ENCODE results near the gene NUP98. TPM values are rescaled to one million over a fixed set of nuclear protein-coding genes. Genes with fewer than 3 reads are reported as not detected.

Gene NUP98
- total and polyA plus RNA-seq, 2 experiments from 2014 or later: 23.6 to 81.4 TPM

DNA sequence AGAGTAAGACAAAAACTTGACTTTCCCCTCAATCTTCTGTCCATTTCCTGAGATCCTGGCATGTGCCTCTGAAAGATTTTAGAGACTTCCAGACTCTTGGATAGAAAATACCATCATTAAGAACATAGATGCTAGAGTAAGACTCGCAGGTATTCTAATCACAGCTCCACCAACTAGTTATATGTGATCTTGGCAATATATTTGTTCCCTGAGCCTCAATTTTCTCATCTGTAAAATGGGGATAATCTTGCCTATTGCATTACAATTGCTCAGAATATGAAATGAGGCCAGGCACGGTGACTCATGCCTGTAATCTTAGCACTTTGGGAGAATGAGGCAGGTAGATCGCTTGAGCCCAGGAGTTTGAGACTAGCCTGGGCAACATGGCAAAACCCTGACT lies 32.7 kb upstream of the NUP98 start:
- Histone ChIP-seq H3K4me2 (no peak overlapping the region), H3K4me1 (ENCODE audit: insufficient read depth) (peaks cover 5% of the 10 kb centered on the region), H3K27ac (no peak overlapping the region), H3K36me3 (replicated peaks; ENCODE audit: insufficient read depth, low read depth) (no peaks in the 10 kb centered on the region), H4K20me1 (ENCODE audit: insufficient read depth, poor library complexity, severe bottlenecking) (peaks cover 11% of the 10 kb centered on the region), H3K9me2 (replicated peaks; ENCODE audit: insufficient read depth) (no peaks in the 10 kb centered on the region), H3K4me3 (no peak overlapping the region), H3K9me3 (ENCODE audit: low read depth) (no peaks in the 10 kb centered on the region), H3K27me3 (no peaks in the 10 kb centered on the region), H2AFZ (no peak overlapping the region), H3K79me2 (peaks cover 55% of the 10 kb centered on the region)
- no peak for DNase-seq (ENCODE audit: low spot score)
- no peak for TF ChIP-seq EZH2 (IDR thresholded peaks at IDR 0.05; ENCODE audit: borderline replicate concordance)
- TF ChIP-seq EZH2phosphoT487 (IDR thresholded peaks at IDR 0.05; ENCODE audit: low read depth, severe bottlenecking, unreplicated experiment): no peak
- TF ChIP-seq, protein P1, sequence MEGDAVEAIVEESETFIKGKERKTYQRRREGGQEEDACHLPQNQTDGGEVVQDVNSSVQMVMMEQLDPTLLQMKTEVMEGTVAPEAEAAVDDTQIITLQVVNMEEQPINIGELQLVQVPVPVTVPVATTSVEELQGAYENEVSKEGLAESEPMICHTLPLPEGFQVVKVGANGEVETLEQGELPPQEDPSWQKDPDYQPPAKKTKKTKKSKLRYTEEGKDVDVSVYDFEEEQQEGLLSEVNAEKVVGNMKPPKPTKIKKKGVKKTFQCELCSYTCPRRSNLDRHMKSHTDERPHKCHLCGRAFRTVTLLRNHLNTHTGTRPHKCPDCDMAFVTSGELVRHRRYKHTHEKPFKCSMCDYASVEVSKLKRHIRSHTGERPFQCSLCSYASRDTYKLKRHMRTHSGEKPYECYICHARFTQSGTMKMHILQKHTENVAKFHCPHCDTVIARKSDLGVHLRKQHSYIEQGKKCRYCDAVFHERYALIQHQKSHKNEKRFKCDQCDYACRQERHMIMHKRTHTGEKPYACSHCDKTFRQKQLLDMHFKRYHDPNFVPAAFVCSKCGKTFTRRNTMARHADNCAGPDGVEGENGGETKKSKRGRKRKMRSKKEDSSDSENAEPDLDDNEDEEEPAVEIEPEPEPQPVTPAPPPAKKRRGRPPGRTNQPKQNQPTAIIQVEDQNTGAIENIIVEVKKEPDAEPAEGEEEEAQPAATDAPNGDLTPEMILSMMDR (IDR thresholded peaks at IDR 0.05; ENCODE audit: poor library complexity): no peak
- WGBS (ENCODE audit: low lambda C conversion rate, missing lambda C conversion rate): 91% methylated on average over 3 of the region's 3 CpGs

DNA sequence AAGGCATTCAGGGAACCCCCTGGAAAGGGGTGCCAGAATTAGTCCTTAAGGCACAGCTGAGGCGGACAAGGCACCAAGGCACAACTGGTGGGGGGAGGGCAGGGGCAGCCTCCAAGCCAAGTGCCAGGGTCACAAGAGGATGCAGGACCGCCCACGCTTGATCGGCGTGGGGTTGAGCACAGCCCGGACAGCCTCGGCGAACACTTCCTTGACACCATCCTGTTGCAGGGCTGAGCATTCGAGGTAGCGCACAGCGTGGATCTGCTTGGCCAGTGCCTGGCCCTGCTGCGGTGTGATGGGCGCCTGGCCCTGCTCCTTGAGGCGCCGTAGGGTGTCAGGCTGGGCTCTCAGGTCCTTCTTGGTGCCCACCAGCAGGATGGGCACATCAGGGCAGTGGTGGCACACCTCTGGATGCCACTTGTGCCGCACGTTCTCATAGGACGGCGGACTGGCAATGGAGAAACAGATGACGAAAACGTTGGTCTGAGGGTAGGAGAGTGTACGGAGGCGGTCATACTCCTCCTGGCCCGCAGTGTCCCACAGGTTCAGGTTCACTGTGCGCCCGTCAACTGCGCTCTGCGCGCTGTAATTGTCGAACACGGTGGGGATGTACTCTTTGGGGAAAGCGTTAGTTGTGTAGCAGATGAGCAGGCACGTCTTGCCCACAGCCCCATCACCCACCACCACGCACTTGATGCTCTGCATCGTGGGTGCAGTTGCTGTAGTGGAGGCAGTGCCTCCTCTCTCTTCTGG lies 30.3 kb upstream of the NUP98 start:
- WGBS (ENCODE audit: low lambda C conversion rate, missing lambda C conversion rate): 98% methylated on average over 35 of the region's 35 CpGs
- no peak for TF ChIP-seq EZH2phosphoT487 (IDR thresholded peaks at IDR 0.05; ENCODE audit: low read depth, severe bottlenecking, unreplicated experiment)
- TF ChIP-seq, protein P1 (IDR thresholded peaks at IDR 0.05; ENCODE audit: poor library complexity): no peak
- TF ChIP-seq EZH2 (IDR thresholded peaks at IDR 0.05; ENCODE audit: borderline replicate concordance): no peak
- Histone ChIP-seq H3K4me1 (ENCODE audit: insufficient read depth) (no peaks in the 10 kb centered on the region), H3K9me3 (ENCODE audit: low read depth) (no peaks in the 10 kb centered on the region), H3K9me2 (replicated peaks; ENCODE audit: insufficient read depth) (no peaks in the 10 kb centered on the region), H3K4me2 (no peak overlapping the region), H3K4me3 (no peak overlapping the region), H3K27me3 (no peaks in the 10 kb centered on the region), H3K36me3 (replicated peaks; ENCODE audit: insufficient read depth, low read depth) (no peaks in the 10 kb centered on the region), H3K27ac (no peak overlapping the region), H3K79me2 (peaks cover 31% of the 10 kb centered on the region), H2AFZ (no peak overlapping the region), H4K20me1 (ENCODE audit: insufficient read depth, poor library complexity, severe bottlenecking) (no peaks in the 10 kb centered on the region)
- no peak for DNase-seq (ENCODE audit: low spot score)

GRCh38 chr11:3826721-3827120 lies 29.4 kb upstream of the NUP98 start:
- Histone ChIP-seq H3K79me2 (peaks cover 22% of the 10 kb centered on the region), H2AFZ (no peak overlapping the region), H3K9me2 (replicated peaks; ENCODE audit: insufficient read depth) (no peaks in the 10 kb centered on the region), H3K27ac (no peak overlapping the region), H3K4me3 (no peak overlapping the region), H3K36me3 (replicated peaks; ENCODE audit: insufficient read depth, low read depth) (no peaks in the 10 kb centered on the region), H3K9me3 (ENCODE audit: low read depth) (no peaks in the 10 kb centered on the region), H4K20me1 (ENCODE audit: insufficient read depth, poor library complexity, severe bottlenecking) (no peaks in the 10 kb centered on the region), H3K4me1 (ENCODE audit: insufficient read depth) (no peaks in the 10 kb centered on the region), H3K27me3 (no peaks in the 10 kb centered on the region), H3K4me2 (no peak overlapping the region)
- DNase-seq (ENCODE audit: low spot score): no peak
- TF ChIP-seq, protein P1 (IDR thresholded peaks at IDR 0.05; ENCODE audit: poor library complexity): no peak
- no peak for TF ChIP-seq EZH2 (IDR thresholded peaks at IDR 0.05; ENCODE audit: borderline replicate concordance)
- TF ChIP-seq EZH2phosphoT487 (IDR thresholded peaks at IDR 0.05; ENCODE audit: low read depth, severe bottlenecking, unreplicated experiment): no peak
- WGBS (ENCODE audit: low lambda C conversion rate, missing lambda C conversion rate): 97% methylated on average over 3 of the region's 3 CpGs
